HEK293 (cell line): Measurements from ENCODE around the gene RUVBL1.

Source experiments
- KLF10 ChIP-seq: fragments of 450-650 bp; IDR thresholded peaks from 2 replicates; pipeline ENCODE4 v1.5.1; 2018; ENCODE audit warnings: missing biosample characterization, mild to moderate bottlenecking, missing genetic modification characterization
- PRDM1 ChIP-seq: fragments of 450-650 bp; formaldehyde crosslinking; IDR thresholded peaks from 2 replicates; pipeline ENCODE4; 2016; ENCODE audit warnings: missing biosample characterization, missing genetic modification characterization
- RBAK ChIP-seq: fragments of 450-650 bp; formaldehyde crosslinking; IDR thresholded peaks from 2 replicates; pipeline ENCODE4 v1.5.1; 2016; ENCODE audit warnings: missing biosample characterization, missing genetic modification characterization
- ZBTB48 ChIP-seq: fragments of 450-650 bp; formaldehyde crosslinking; IDR thresholded peaks from 2 replicates; pipeline ENCODE4 v1.5.1; 2016; ENCODE audit warnings: missing biosample characterization, missing genetic modification characterization
- ZEB2 ChIP-seq: fragments of 450-650 bp; formaldehyde crosslinking; IDR thresholded peaks from 2 replicates; pipeline ENCODE4 v1.5.1; 2016; ENCODE audit warnings: missing biosample characterization, missing genetic modification characterization
- ZFP37 ChIP-seq: fragments of 450-650 bp; formaldehyde crosslinking; IDR thresholded peaks from 2 replicates; pipeline ENCODE4 v1.5.1; 2016; ENCODE audit warnings: missing biosample characterization, missing genetic modification characterization
- ZNF10 ChIP-seq: fragments of 450-650 bp; formaldehyde crosslinking; IDR thresholded peaks from 2 replicates; pipeline ENCODE4 v1.5.1; 2017; ENCODE audit warnings: missing biosample characterization, missing genetic modification characterization
- ZNF157 ChIP-seq: fragments of 450-650 bp; formaldehyde crosslinking; IDR thresholded peaks from 2 replicates; pipeline ENCODE4 v1.5.1; 2016; ENCODE audit warnings: missing biosample characterization, missing genetic modification characterization
- ZNF223 ChIP-seq: fragments of 450-650 bp; formaldehyde crosslinking; IDR thresholded peaks from 2 replicates; pipeline ENCODE4 v1.5.1; 2016; ENCODE audit warnings: missing biosample characterization, missing genetic modification characterization
- ZNF23 ChIP-seq: fragments of 450-650 bp; formaldehyde crosslinking; IDR thresholded peaks from 2 replicates; pipeline ENCODE4 v1.5.1; 2016; ENCODE audit warnings: missing biosample characterization, missing genetic modification characterization, borderline replicate concordance
- ZNF24 ChIP-seq: fragments of 450-650 bp; formaldehyde crosslinking; IDR thresholded peaks from 2 replicates; pipeline ENCODE4 v1.5.1; 2016; ENCODE audit warnings: missing biosample characterization, missing genetic modification characterization
- ZNF335 ChIP-seq: fragments of 450-650 bp; formaldehyde crosslinking; conservative IDR thresholded peaks from 2 replicates; pipeline ENCODE4 v1.5.1; 2016; ENCODE audit warnings: missing biosample characterization, missing genetic modification characterization
- ZNF416 ChIP-seq: fragments of 450-650 bp; formaldehyde crosslinking; IDR thresholded peaks from 2 replicates; pipeline ENCODE4 v1.5.1; 2016; ENCODE audit warnings: missing biosample characterization, missing genetic modification characterization
- ZNF423 ChIP-seq: fragments of 450-650 bp; formaldehyde crosslinking; IDR thresholded peaks from 2 replicates; pipeline ENCODE4 v1.5.1; 2016; ENCODE audit warnings: missing biosample characterization, missing genetic modification characterization
- ZNF48 ChIP-seq: fragments of 450-650 bp; formaldehyde crosslinking; IDR thresholded peaks from 2 replicates; pipeline ENCODE4 v1.5.1; 2016; ENCODE audit warnings: missing biosample characterization, missing genetic modification characterization
- ZNF555 ChIP-seq: fragments of 450-650 bp; formaldehyde crosslinking; conservative IDR thresholded peaks from 2 replicates; pipeline ENCODE4 v1.5.1; 2017; ENCODE audit warnings: missing biosample characterization, mild to moderate bottlenecking, missing genetic modification characterization, inconsistent platforms
- ZNF585B ChIP-seq: fragments of 450-650 bp; formaldehyde crosslinking; IDR thresholded peaks from 2 replicates; pipeline ENCODE4 v1.5.1; 2016; ENCODE audit warnings: missing biosample characterization, missing genetic modification characterization
- ZNF623 ChIP-seq: fragments of 450-650 bp; formaldehyde crosslinking; IDR thresholded peaks from 2 replicates; pipeline ENCODE4 v1.5.1; 2016; ENCODE audit warnings: missing biosample characterization, missing genetic modification characterization
- ZNF624 ChIP-seq: fragments of 450-650 bp; formaldehyde crosslinking; IDR thresholded peaks from 2 replicates; pipeline ENCODE4 v1.5.1; 2017; ENCODE audit warnings: missing biosample characterization, missing genetic modification characterization
- ZNF843 ChIP-seq: fragments of 450-650 bp; formaldehyde crosslinking; IDR thresholded peaks from 2 replicates; pipeline ENCODE4 v1.5.1; 2016; ENCODE audit warnings: missing biosample characterization, missing genetic modification characterization
- TF ChIP-seq, protein P1 (sequence below): sonication (generic); formaldehyde crosslinking; IDR thresholded peaks from 2 replicates; pipeline ENCODE4 v1.8.1; 2022; ENCODE audit warnings: mild to moderate bottlenecking, moderate library complexity, missing genetic modification reagents
- TF ChIP-seq, protein P2 (sequence below): fragments of 450-650 bp; formaldehyde crosslinking; IDR thresholded peaks from 2 replicates; pipeline ENCODE4 v1.5.1; 2016; ENCODE audit warnings: missing biosample characterization, missing genetic modification characterization
- TF ChIP-seq, protein P3 (sequence below): fragments of 450-650 bp; formaldehyde crosslinking; IDR thresholded peaks from 2 replicates; pipeline ENCODE4 v1.5.1; 2016; ENCODE audit warnings: missing biosample characterization, missing genetic modification characterization
- TF ChIP-seq, protein P4 (sequence below): fragments of 450-650 bp; formaldehyde crosslinking; IDR thresholded peaks from 2 replicates; pipeline ENCODE4 v1.5.1; 2016; ENCODE audit warnings: missing biosample characterization, missing genetic modification characterization, borderline replicate concordance
- TF ChIP-seq, protein P5 (sequence below): fragments of 450-650 bp; formaldehyde crosslinking; IDR thresholded peaks from 2 replicates; pipeline ENCODE4 v1.5.1; 2016; ENCODE audit warnings: missing biosample characterization, missing genetic modification characterization
- TF ChIP-seq, protein P6 (sequence below): fragments of 450-650 bp; formaldehyde crosslinking; IDR thresholded peaks from 2 replicates; pipeline ENCODE4 v1.5.1; 2016; ENCODE audit warnings: missing biosample characterization, missing genetic modification characterization

RUVBL1 gene

DNA sequence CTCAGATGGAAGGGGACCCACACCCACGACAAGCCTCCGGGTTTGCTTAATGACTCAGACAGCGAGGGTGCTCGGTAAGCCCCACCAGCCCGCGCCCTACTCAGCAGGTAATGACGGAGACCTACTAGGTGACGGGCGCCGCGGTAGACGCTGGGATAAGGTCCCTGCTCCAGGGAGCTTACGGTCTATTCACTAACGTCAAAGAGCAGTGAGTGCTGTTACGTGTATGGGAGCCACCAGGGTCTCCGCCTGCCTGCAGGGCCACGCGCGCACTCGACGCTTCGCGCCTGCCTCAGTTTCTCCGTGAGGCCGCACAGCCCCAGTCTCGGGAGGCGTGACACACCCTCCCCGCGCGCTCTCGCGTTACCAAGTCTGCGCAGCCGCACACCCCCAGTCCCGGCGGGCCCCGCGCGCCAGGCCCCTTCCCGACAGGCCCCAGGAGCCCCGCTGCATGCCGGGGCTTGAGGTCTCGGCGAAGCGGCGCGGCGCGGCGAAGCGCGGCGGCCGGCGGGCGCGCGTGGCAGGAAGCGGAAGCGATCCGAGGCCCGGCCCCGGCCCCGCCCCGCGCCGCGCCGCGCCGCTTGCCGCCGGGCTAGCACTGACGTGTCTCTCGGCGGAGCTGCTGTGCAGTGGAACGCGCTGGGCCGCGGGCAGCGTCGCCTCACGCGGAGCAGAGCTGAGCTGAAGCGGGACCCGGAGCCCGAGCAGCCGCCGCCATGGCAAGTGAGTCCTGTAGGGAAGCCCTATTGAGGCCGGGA, 71.6 kb downstream of the RUVBL1 start, which contains the start of gene SEC61A1 (continued):
- TF ChIP-seq ZNF24 (tag by site-specific recombination) (no peak), ZNF157 (no peak), ZNF843 (no peak), KLF10 (tag by site-specific recombination) (peak; percentile 97), ZNF555 (tag by site-specific recombination) (no peak), ZEB2 (no peak), ZNF585B (tag by site-specific recombination) (no peak), ZNF48 (tag by site-specific recombination) (no peak), RBAK (tag by site-specific recombination) (no peak), ZNF23 (tag by site-specific recombination) (no peak), ZNF335 (peak; percentile 75), PRDM1 (no peak), ZNF624 (tag by site-specific recombination) (no peak), ZBTB48 (tag by site-specific recombination) (no peak), ZNF416 (tag by site-specific recombination) (no peak), ZFP37 (tag by site-specific recombination) (no peak), ZNF10 (tag by site-specific recombination) (peak; percentile 94), ZNF423 (0 out of 2 replicates have a peak, but pooled peaks have one; percentile 25), ZNF623 (no peak), ZNF223 (tag by site-specific recombination) (no peak)
- TF ChIP-seq, protein P1, sequence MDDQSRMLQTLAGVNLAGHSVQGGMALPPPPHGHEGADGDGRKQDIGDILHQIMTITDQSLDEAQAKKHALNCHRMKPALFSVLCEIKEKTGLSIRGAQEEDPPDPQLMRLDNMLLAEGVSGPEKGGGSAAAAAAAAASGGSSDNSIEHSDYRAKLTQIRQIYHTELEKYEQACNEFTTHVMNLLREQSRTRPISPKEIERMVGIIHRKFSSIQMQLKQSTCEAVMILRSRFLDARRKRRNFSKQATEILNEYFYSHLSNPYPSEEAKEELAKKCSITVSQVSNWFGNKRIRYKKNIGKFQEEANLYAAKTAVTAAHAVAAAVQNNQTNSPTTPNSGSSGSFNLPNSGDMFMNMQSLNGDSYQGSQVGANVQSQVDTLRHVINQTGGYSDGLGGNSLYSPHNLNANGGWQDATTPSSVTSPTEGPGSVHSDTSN (CRISPR knock-in tag) = no peak
- TF ChIP-seq, protein P2, sequence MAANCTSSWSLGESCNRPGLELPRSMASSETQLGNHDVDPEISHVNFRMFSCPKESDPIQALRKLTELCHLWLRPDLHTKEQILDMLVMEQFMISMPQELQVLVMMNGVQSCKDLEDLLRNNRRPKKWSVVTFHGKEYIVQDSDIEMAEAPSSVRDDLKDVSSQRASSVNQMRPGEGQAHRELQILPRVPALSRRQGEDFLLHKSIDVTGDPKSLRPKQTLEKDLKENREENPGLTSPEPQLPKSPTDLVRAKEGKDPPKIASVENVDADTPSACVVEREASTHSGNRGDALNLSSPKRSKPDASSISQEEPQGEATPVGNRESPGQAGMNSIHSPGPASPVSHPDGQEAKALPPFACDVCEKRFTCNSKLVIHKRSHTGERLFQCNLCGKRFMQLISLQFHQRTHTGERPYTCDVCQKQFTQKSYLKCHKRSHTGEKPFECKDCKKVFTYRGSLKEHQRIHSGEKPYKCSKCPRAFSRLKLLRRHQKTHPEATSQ (tag by site-specific recombination) = no peak
- TF ChIP-seq, protein P3, sequence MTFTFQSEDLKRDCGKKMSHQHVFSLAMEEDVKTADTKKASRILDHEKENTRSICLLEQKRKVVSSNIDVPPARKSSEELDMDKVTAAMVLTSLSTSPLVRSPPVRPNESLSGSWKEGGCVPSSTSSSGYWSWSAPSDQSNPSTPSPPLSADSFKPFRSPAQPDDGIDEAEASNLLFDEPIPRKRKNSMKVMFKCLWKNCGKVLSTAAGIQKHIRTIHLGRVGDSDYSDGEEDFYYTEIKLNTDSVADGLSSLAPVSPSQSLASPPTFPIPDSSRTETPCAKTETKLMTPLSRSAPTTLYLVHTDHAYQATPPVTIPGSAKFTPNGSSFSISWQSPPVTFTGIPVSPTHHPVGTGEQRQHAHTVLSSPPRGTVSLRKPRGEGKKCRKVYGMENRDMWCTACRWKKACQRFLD (tag by site-specific recombination) = no peak
- TF ChIP-seq, protein P4, sequence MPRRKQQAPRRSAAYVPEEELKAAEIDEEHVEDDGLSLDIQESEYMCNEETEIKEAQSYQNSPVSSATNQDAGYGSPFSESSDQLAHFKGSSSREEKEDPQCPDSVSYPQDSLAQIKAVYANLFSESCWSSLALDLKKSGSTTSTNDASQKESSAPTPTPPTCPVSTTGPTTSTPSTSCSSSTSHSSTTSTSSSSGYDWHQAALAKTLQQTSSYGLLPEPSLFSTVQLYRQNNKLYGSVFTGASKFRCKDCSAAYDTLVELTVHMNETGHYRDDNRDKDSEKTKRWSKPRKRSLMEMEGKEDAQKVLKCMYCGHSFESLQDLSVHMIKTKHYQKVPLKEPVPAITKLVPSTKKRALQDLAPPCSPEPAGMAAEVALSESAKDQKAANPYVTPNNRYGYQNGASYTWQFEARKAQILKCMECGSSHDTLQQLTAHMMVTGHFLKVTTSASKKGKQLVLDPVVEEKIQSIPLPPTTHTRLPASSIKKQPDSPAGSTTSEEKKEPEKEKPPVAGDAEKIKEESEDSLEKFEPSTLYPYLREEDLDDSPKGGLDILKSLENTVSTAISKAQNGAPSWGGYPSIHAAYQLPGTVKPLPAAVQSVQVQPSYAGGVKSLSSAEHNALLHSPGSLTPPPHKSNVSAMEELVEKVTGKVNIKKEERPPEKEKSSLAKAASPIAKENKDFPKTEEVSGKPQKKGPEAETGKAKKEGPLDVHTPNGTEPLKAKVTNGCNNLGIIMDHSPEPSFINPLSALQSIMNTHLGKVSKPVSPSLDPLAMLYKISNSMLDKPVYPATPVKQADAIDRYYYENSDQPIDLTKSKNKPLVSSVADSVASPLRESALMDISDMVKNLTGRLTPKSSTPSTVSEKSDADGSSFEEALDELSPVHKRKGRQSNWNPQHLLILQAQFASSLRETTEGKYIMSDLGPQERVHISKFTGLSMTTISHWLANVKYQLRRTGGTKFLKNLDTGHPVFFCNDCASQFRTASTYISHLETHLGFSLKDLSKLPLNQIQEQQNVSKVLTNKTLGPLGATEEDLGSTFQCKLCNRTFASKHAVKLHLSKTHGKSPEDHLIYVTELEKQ (tag by site-specific recombination) = peak; percentile 37; the same call in 1 of the 2 replicates
- TF ChIP-seq, protein P5, sequence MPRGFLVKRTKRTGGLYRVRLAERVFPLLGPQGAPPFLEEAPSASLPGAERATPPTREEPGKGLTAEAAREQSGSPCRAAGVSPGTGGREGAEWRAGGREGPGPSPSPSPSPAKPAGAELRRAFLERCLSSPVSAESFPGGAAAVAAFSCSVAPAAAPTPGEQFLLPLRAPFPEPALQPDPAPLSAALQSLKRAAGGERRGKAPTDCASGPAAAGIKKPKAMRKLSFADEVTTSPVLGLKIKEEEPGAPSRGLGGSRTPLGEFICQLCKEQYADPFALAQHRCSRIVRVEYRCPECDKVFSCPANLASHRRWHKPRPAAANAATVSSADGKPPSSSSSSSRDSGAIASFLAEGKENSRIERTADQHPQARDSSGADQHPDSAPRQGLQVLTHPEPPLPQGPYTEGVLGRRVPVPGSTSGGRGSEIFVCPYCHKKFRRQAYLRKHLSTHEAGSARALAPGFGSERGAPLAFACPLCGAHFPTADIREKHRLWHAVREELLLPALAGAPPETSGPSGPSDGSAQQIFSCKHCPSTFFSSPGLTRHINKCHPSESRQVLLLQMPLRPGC (tag by site-specific recombination) = no peak; the same call in 1 of the 2 replicates
- TF ChIP-seq, protein P6, sequence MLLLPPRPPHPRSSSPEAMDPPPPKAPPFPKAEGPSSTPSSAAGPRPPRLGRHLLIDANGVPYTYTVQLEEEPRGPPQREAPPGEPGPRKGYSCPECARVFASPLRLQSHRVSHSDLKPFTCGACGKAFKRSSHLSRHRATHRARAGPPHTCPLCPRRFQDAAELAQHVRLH (tag by site-specific recombination) = no peak
